ENCODE data around the gene RPL10A.

Gene RPL10A

DNA sequence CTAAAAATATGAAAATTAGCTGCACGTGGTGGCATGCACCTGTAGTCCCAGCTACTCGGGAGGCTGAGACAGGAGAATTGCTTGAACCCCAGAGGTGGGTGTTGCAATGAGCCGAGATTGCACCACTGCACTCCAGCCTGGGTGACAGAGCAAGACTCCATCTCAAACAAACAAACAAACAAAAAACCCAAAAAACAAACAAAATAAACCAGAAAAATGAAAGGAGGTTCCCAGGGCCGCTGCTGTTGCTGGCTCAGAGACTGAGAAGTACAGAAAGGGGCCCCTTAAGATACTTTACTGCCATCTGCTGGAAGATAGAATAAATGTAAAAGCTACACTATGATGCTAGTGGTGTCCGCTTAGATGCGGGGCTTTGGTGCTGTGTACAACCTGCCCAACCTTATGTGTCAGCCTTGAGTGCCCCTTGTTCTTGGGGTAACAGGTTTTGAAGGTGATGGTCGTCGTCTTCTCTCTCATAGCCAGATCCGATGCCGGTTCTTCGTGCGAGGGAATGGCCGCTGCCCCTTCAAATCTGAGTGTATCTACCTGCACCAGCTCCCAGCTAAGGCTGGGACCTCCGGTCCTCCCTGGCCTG is 18.8 kb upstream of the RPL10A start:
- peak; percentile 81 for DNase-seq

DNA sequence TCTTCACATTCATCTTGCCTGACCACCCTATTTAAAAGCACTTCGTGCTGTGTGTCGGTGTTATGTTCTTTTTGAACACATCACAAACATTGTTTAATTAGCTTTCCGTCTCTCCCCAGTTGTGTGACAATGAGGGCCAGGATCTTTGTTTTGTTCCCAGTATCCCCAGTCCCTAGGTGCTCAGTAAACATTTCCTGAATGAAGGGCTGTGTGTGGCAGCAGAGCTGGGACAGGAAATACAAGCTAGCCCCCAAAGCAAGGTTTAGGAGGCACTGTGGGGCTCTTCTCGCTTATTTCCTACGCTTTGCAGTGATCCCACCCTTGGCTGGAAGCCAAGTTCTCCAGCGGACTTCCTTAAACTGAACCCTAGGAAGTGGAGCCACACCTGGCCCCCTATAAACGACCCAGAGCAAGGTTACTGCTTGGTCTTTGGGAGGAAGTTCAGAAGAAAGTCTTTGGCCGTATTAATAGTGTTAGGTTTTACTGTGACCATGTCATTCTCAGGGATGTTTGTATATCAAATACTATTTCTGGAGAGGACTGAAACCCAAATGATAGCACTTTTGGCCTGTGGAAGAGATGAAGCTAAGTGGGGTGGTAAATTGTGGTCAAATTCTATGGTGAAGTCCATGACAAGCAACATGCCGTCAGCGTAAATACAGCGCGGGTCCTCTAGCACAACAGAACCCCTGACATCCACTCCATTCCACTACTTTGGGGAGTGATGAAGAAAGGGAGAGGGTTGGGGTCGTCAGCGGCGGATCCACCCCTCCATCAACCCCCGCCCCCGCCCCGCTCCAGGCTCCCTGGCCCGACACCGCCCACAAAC is 16.6 kb upstream of the RPL10A start:
- no peak for DNase-seq

DNA sequence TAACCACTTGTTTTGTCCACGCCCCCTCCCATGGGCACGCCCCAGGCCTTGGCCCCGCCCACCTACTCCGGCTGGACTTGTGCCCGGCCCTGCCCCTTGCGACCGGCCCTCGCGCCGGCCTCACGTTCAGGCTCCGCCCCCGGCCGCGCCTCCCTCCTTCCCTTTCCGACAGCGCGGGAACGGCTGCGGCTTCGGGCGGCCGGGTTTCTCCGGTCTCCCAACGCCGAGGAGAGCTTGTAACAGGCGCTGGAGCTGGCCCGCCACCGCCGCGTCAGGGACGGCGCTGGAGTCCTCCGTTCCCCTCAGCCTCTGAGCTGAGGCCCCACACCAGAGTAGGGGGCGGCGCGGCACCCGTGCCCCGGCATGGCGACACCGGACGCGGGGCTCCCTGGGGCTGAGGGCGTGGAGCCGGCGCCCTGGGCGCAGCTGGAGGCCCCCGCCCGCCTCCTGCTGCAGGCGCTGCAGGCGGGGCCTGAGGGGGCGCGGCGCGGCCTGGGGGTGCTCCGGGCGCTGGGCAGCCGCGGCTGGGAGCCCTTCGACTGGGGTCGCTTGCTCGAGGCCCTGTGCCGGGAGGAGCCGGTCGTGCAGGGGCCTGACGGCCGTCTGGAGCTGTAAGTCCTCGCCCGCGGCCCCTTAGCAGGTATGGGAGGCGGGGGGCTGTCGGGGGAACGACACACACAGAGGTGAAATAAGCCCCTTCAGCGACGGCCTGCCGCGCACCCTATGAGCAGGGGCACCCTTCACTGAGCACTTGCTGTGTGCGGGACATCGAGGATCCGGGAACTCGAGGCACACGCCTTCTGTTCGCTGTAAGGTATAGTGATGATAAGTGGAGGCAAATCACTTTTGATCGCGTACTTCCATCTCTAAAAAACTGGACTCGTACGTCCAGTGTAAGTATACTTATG is 15.8 kb upstream of the RPL10A start, which contains the start of gene FANCE:
FANCE (plus strand) TSS at position 156 of the 908 bp plus-strand sequence; CDS start at position 364, 208 bp downstream.
- DNase-seq: peak; percentile 98

DNA sequence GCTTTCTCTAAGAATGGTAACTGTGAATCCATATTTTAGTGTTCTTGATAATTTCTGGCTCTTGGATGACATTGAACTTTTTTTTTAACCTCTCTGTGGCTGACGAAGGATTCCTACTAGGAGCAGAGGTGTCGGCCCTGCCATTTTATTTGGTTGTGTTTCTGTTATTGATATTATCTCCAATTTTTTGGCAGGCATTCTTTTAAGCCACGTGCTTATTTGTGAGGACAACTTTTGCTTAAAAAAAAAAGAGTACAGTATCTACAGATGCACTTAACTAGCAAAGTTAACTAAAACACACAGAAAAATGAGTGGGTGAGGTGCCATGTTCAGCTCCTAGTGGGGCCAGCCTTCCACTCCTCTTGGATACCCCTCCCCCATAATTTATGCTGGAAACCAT is 15.0 kb upstream of the RPL10A start:
- DNase-seq: no peak

DNA sequence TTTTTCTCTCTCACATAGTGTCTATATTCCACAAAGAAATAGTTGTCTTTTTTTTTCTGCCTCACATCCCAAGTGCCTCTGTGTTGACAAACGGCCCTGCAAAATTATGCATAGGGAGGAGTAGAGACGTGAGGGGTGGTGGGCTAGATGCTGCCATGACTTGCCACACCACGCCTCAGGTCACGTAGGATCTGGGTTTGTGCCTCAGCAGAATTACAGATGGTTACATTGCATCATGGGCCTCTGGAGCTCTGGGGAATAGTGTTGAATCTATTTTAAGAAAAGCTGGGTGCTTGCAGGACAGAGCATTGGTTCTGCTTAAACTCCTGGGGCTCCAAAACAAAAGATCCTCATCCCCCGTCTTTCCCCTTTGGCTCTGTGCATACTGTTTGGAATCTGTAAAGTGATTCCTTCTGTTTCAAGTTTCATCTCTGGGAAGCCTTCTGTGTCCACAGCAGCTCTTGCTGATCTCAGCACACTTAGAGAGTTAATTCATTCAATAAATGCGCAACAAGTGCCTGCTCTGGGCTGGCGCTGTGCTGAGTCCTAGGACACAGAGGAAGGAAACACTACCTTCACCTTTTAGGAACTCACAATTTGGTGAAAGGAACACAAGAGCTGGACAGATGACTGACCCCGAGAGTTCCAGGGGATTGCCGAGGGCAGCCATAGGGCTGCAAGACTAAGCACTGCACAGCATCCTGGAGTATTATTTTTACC is 13.7 kb upstream of the RPL10A start:
- DNase-seq: no peak

DNA sequence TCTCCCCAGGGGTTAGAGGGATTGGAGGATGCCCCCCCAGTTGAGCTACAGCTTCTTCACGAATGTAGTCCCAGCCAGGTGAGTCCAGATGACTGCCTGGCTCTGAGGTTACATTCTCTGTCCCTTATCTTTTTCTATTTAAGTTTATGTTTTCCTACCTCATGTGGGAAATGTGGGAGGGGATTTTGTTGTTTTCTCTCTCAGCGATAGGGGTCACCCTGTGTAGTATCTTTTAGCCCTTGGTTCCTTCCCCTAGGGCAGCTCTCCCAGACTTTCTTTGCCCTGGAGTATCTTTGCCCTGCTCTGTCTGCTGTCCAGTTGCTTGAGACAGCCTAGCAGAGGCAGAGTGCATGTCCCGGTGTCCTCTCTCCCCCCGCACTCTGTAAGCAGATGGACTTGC is 10.3 kb upstream of the RPL10A start:
- DNase-seq: no peak

DNA sequence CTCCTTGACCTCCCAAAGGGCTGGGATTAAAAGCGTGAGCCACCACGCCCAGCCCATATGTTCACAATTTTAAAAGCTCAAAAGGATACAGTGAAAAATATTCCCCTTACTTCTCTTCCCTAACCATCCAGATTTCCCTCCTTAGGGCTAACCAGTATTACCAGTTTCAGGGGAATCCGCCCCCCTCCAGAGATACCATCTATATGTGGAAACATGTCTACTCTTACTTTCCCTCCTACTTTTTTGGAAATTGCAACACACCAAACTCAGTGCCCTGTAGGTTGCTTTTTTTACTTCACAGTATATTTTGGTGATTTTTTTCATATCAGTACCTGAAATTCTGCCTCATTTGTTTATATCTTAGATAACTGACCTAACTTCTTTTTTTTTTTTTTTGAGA is 6.9 kb upstream of the RPL10A start:
- no peak for DNase-seq

DNA sequence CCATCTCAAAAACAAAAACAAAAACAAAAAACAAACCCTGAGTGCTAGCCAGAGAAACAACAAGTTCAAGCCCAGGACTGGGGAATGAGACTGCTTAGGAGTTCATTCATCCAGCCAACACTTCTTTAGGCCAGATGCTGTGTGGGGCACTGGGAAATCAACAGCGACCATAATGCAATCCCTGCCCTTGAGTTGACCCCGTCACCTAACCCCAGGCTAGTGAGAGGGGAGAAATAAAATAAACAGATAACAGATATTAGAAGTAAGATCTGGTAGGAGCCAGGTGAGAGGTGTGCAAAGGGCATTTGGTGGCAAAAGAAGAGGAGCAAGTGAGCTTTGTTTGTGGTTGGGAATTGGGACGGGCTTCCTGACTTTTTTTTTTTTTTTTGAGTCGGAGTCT is 4.9 kb upstream of the RPL10A start:
- DNase-seq: no peak

DNA sequence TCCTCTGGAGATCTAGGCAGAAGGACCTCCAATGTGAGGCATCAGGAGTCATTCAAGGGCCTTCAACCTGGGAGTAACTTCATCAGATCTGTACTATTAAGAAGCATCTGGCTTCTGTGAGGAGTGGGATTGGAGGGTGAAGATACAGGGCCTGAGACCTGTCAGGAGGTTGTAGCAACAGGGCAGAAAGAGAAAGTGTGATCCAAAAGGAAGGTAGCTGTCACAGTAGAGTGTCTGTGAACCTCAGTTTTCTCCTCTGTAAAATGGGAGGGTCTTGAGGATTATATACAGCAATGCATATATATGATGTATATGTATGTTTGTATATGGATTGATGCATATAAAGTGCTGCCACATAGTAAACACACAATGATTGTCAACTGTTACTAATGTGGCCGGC is 2.6 kb upstream of the RPL10A start:
- no peak for DNase-seq

DNA sequence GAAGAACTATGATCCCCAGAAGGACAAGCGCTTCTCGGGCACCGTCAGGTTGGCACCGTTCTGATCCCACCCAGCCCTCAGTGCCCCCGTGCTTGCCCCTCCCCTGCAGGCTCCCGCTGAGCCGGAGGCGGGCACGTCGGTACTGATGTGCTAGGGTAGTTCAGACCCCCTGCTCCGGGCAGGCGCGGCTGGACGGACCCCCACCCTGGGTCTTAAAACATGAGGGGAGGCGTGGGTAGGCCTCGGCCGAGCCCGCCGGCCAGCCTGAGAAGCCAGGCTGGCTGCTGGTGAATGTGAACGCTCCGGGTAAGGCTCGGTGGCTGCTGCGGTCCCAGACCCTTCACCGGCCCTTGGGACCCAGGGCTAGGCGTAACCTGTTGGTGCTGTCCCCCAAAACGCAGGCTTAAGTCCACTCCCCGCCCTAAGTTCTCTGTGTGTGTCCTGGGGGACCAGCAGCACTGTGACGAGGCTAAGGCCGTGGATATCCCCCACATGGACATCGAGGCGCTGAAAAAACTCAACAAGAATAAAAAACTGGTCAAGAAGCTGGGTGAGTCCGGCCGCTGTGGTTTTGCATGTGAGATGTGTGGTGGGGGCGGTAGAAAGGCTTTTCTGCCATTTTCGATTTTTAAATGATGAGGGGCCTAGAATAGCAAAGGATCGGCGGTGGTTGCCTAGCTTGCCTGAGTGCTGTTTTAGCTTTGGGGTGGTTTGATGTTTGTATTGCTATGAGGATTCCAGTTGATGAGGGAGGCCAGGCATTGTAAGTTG is 964 bp downstream of the RPL10A start:
- DNase-seq: peak; percentile 18

DNA sequence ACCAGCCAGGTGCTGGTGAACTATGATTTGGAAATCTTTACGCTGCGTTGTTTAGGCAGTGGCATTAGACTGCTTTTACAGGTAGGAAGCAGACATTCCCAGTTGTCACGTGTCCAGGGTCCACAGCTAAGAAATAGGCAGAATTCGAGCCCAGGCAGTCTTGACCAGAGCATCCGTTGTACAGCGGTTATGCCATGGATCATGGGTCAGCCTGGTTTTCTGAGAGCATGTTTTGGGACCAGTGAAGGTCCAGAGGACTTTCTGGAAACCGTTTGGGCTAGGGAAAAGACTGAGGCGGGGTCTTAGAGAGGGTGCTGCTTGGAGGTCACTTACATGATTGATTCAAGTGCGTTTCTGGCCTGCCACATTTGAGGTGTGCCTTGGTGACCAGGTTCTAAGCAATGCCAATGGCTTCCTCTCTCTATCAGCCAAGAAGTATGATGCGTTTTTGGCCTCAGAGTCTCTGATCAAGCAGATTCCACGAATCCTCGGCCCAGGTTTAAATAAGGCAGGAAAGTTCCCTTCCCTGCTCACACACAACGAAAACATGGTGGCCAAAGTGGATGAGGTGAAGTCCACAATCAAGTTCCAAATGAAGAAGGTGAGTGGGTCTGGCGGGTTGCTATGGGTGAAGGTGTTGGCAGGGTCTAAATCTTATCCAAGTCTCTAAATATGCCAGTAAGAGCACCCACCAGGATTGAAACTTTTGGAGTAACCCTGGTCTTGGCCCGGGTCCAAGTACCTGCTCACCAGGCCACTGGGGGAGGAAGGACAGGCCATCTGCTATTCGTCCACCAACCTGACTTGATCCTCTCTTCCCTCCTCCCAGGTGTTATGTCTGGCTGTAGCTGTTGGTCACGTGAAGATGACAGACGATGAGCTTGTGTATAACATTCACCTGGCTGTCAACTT is 1.8 kb downstream of the RPL10A start:
- DNase-seq: peak; percentile 47

DNA sequence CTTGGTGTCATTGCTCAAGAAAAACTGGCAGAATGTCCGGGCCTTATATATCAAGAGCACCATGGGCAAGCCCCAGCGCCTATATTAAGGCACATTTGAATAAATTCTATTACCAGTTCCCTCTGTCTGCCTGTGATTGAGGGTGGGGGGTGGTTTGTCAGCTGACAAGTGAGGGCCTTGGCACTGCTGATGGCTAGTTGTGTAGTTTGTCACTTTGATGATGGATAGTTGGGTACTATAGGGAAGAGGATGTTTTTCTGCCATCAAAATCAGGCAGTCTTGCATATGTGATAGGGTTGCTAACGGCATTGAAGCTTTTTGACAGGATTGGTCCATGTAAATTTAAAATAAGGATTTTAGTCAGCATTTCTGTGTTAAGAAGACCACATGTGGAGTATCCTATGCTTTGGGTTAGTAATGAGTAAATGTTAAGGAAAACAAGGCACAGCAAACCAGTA is 2.5 kb downstream of the RPL10A start:
- peak; percentile 36 for DNase-seq

DNA sequence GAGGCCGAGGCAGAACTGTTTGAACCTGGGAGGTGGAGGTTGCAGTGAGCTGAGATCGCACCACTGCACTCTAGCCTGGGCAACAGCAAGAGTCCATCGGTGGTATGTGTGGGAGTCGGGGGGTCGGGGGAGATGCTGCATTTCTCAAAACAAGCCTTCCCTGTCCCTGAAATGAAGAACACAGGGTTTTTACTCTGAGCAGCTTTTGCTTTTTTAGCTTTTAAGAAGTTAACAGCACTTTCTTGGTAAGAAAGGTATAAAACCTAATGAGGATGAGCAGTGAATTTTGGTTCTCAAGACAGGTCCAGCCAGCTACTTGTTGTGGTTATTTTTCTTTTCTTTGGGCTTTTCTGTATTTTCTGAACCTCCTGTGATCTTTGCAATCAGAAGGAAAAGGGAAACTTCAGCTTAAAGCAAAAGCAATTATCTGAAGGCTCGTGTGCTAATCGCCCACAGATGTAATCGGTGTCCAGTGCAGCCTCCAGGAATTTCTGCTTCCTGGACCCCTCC is 3.7 kb downstream of the RPL10A start:
- no peak for DNase-seq

DNA sequence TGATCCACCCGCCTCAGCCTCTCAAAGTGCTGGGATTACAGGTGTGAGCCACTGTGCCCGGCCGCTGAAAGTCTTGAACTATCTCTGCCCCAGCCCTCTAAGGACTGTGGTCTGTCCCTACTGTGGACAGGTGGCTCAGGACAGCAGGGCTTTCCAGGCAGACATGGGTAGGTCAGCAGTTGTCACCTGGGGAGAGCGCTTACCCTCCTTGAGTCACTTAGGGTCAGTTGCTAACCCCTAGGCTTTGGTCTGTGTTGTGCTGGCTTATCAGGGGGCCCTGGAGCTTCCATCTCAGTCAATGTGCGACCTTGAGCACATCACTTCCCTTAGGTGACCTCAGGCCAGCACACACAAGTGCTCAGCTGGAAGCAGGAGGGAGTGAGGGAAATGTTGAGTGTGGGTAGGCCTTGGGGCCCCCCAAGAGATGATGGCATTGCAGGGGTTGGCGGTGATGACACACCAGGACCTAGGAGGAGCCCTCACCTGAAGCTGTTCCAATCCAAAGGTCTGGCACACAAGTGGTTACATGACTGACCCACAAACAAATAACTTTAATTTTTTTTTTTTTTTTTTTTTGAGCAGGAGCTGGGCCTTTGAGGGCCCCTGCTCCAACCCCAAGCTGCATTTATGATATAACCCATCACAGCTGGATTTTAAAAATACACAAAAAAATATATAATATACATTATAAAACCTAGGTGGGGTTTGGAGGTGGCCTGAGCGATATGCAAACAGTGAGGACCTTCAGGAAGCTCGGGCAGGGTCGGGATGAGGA is 5.1 kb downstream of the RPL10A start:
- DNase-seq: peak; percentile 49

DNA sequence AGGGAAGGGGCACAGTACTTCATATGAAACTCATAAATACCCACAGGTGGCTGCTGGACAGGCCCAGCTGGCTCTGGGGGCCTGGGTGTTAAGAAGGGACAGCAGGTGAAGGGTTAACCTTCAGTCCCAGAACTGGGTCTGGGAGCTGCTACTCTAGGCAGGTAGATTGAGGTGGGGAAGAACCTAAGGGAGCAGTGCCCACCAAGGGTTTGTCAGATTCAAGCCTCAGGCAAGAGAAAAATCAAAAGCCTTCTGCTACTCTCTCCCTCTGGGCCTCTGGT is 5.6 kb downstream of the RPL10A start:
- DNase-seq: no peak

DNA sequence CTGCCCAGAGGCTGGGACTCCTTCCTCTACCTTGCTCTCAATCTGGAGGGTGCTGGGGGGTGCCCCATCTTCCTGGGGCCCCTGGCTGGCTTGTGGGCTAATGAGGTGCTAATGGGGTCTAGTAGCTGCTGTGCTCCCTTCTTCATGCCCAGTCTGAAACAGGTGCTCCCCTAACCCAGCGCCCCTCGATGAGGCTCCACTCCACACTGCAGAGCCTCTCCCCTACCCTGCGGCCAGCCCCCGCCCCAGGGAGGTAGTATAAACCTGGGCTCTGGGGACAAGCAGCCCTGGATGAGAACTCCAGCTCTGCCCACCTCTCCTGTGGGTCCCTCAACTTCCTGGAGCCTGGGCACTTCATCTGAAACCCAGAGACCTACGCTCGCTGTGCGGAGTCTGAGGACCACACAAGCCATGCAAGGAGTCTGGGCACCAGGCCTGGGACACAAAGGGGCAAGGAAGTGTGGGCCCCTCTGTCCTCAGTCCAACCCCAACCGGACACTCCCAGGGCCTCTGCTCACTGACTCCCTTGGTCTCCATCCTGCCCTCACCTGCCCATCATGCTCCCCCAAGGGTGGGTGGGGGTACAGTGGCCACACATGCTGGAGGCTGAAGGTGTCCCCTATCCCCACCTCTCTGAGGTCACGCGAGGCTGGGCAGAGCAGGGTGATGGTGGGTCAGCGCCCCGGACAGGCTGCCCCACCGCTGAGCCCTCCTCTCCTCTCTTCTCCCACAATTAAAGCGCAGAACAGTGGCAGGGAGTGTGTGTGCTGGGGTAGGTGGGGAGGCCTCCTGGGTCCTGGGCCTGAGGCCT is 6.1 kb downstream of the RPL10A start:
- peak; percentile 49 for DNase-seq

DNA sequence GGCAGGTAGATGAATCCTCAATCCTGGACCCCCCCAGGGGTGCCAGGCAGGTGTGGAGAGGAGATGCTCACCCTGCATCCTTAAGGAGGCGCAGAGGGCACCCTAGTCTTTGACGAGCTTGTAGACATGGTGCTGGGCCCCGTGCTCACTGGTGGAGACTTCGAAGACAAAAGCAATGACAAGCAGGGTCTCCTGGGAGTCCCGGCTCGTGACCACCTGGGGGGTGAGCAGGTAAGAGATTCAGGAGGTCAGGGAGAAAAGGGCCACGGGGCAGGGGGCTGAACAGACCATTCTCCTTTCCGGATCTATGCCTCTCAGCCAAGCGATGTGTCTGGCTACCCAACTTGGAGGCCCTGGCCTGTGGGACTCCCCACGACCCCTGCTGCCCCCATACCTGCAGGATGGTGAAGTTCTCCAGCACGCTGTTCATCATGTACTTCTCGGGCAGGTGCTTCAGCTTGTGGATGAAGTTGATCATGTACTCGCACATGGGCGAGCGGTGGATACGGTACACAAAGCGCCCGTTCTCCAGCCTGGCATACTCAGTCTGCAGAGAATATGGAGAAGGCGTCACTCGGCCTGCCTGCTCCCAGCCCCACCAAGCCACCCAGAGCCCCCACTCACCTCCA is 6.9 kb downstream of the RPL10A start:
- DNase-seq: peak; percentile 22

DNA sequence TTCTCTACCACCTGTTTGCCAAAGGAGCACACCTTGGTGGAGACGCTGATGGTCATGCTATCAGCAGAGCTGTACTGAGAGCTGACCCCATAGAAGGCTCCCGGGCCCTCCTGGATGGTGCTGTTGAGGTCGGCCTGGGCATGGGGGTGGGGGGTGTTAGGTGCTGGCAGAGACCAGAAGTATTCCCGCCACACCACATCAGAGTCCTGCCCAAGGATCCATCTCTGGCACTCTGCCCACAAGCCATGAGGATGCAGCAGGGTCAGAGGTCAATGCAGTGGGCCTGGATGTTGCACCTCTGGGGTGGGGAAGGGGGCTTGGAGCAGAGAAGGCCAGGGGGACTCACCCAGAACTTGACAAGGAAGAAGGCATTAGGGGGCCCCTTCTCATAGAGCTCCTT is 7.4 kb downstream of the RPL10A start:
- DNase-seq: no peak

DNA sequence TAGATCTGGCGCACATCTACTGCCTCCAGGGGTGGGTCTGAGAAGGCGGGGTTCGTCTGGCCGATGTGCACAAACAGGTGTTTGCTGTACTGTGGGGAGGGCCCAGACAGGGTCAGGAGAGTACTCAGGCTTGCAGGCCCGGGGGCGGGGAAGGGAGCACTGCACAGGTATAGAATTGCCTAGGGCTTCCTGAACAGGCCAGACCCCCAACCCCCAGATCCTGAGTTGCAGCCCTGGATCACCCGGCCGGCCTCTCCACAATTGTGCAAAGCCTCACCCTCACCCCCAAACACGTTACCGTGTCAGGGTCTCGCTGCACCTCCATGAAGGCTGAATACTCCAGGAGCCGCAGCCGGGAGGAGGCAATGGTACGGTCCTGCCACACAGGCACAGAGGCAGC is 7.8 kb downstream of the RPL10A start:
- DNase-seq: no peak

Data from activated CD4-positive, alpha-beta T cell treated with anti-CD3 and anti-CD28 coated beads, Interleukin-2, Interleukin-6, amounts not matched to agents 100 ng/mL and 50 ng/mL, durations not matched to agents 16 hours and 8 hours (primary cell).